ENCODE results near the gene EML6.

The EML6 gene

GRCh38 chr2:54880428-54880827 lies 157.0 kb downstream of the EML6 start:
- no peak for DNase-seq (ENCODE audit: low read depth)

GRCh38 chr2:54881759-54882158 lies 158.3 kb downstream of the EML6 start:
- DNase-seq (ENCODE audit: low read depth) = no peak

GRCh38 chr2:54885891-54886290 lies 162.4 kb downstream of the EML6 start:
- no peak for DNase-seq (ENCODE audit: low read depth)

DNA sequence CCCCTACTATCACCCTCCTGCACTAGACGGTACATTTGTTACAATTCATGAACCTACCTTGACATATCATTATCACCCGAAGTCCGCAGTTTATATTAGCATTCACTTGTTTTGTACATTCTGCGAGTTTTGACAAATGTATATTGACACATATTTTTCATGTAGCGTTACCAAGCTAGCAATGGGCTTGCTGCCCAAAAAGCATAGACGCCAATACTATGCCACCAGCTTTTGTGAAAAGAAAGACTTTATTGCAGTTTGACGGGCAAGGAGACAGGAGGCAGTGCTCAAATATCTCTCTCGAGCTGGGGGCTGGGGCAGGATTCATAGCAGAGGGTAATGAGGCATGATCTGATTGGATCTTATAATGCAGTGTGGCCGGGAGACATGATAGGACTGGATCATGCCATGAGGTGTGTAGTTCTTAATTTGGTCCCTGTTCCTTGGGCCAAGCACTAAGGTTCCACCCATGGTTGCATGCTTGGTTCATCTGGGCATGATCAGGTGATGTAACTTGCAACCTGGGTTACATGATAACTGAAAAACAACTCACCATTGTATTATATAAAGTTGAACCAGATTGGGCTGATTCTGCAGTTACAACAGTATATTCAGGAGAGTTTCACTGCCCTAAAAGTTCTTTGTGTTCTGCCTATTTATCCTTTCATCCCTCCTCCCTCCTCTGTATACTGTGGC lies 164.5 kb downstream of the EML6 start:
- no peak for DNase-seq (ENCODE audit: low read depth)

DNA sequence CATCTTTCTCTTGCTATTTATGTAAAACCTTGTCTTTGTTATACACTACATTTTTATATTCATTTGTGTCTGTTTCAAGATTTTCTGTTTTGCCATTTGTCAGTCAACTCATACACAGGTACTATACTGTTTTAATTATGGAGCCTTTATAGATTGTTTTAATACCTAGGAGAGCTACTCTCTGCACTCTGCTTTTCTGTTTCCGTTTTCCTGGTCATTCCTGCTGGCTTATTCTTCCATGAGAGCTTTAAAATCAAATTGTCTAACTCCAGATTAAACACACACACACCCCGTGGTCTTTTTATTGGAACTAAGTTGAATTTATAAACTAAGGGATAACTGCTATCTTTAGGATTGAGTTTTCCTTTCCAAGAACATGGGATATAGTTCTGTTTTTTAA lies 165.6 kb downstream of the EML6 start:
- no peak for DNase-seq (ENCODE audit: low read depth)

DNA sequence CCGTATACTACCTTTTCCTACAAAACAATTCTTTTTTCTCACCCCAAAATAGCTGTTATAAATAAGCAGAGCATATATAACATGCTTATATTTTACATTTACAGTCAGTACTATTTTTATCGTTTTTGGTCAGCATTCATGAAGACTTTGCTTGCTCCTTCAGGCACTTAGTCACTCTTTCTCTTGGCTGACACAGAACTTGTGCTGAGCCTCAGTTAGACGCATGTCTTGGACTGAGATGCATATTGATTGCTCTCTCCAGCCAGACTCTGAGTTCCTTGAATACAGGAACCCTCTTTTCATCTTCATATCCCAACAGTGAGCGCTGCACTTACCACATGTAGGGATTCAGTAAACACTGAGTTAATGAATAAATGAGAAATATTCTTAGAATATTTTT lies 168.4 kb downstream of the EML6 start:
- no peak for DNase-seq (ENCODE audit: low read depth)

DNA sequence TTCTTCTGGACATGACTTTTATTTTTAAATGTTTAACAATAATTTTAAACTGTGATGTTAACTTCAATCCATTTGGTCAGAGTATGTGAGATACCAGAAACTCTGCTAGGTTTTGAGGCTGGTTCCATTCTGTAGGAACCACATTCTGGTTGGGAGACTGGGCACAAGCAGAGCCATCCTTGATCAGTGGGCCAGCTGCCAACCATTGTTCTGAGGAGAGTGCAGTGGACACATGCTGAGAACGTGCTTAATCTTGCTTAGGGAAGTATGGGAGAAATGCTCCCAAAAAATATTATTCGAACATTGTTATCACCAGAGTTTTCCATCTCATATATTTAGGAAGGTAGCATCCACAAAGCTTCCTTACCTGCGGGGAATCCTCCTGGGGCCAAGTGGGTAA lies 171.0 kb downstream of the EML6 start:
- DNase-seq (ENCODE audit: low read depth) = no peak

DNA sequence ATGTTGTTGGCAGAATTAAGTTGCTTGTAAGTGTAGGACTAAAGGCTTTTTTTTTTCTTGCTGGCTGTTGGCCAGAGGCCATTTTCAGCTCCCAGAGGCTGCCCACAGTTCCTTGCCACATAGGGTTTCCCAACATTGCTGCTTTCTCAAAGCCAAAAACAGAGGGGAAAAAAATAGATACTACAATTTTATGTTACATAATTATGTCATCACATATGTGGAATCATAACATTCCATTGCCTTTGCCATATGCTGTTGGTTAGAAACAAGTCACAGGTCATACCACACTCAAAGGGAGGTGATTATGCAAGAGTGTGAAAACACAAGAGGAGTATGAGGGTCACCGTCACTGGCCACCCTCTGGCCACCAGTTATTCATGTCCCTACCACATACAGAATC lies 172.3 kb downstream of the EML6 start:
- DNase-seq (ENCODE audit: low read depth) = no peak

GRCh38 chr2:54897420-54898310 lies 174.2 kb downstream of the EML6 start:
- DNase-seq (ENCODE audit: low read depth) = no peak

- no peak for DNase-seq (ENCODE audit: low read depth)
Measured at GRCh38 chr2:54898456-54899226, 175.2 kb downstream of the EML6 start.

DNA sequence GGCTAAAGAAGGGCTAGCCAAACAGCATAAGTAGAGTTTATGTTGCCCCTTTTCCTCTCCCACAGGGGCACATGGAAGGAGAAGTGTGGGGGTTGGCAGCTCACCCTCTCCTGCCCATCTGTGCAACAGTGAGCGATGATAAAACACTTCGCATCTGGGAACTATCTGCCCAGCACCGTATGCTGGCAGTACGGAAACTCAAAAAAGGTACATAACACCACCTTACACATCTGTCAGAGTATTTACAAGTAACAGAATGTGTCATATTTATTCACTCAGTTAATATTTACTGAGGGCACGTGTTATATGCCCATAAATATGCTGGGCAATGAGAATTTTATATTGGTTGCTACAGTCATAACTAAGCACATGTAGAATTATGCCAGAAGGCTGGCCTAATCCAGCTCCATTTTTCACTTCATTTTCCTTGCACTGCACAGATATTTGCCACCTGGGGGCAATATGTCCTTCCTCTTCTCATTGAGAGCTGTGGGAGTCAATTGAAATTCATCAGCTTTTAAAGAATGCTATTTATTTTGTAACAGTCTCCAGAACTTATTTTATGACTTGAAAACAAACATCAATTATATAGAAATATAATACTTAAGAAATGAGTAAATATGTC lies 176.2 kb downstream of the EML6 start:
- no peak for DNase-seq (ENCODE audit: low read depth)

DNA sequence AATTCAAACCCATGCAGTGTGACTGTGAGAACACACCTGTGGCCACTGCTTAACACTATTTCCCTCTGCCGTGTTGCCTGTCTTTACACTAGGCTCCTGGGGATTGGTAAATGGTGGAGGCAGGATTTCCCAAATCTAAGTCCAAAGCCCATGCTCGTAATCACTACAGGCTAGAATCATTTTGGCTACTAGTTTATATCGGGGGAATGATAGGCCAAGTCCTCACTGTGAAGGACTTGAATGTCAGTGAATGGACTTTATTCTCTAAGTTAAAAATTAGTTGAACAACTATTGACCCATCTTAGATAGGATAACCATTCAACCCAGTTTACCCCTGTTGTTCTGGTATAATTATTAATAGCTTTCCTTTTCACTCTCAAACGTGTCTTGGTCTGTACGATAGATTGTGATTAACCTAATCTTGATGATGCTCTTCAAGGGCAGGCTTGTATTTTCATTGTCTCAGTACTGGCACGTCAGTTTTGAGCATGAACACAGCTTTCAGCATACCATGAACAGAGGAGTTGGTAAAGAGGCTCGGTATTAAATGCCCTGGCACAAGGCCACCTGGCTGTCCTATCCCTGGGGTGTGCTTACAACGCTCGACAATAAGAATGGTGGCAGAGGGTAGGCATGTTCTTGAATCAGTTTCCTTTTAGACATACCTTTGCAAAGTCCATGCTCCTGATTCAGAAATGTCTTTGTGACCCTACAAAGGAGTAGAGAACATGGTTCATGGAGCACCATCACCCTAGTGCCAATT lies 177.9 kb downstream of the EML6 start:
- no peak for DNase-seq (ENCODE audit: low read depth)

- DNase-seq (ENCODE audit: low read depth) = no peak
Measured at GRCh38 chr2:54902763-54903162, 179.3 kb downstream of the EML6 start.

DNA sequence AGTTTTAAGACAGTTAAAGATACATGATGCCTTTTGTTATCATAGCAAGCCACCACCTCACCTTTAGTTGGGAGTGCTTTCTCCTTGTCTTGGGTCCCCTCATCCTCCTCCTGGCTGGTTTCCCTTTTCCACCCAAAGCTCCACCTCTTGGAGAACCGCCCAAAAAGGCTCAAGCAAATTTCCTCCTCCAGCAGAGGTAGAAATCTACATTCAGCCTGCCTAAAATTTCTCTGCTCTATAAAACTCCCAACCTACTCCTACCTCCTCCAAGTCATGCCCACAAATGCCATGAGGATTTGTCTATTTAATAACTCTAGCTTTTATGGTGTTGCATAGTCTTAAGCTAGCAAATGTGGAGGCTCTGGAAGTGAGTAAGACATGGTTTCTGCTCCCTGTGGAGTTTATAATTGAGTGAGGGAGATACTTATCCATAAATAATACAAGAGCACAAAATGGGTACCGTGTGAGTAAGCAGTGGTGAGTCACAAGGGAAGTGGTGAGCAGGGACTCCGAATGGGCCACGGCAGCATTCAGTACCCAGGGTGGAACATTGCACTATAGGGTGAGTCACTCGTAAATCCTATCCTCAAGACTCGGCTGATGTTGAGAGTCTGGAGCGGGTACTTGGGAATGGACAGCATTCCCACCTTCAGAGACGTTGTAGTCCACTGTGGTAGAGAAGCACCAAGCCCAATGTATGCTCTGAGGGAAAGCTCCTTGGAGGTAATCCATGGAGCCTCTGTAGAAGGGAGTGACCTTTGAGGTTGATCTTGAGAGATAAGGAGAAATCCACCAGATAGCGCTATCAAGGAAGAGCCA lies 180.5 kb downstream of the EML6 start:
- peak; percentile 30 for DNase-seq (ENCODE audit: low read depth)

GRCh38 chr2:54904836-54905235 lies 181.4 kb downstream of the EML6 start:
- no peak for DNase-seq (ENCODE audit: low read depth)

GRCh38 chr2:54906716-54907115 lies 183.3 kb downstream of the EML6 start:
- no peak for DNase-seq (ENCODE audit: low read depth)

DNA sequence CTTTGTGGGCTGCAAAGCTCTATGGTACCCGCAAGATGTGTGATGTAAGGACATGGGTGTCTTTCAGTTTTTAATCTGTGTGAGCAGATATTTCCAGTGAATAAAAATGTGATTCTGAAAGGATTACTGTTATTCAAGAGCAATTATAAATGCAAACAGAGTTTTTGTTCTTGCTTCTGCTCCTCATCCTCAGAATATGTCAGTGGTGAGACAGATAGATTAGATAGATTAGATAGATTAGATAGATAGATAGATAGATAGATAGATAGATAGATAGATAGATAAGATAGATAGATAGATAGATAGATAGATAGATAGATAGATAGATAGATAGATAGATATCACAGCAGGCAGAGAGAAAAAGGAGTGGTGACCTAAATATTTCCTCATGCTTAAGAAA lies 184.2 kb downstream of the EML6 start:
- no peak for DNase-seq (ENCODE audit: low read depth)

DNA sequence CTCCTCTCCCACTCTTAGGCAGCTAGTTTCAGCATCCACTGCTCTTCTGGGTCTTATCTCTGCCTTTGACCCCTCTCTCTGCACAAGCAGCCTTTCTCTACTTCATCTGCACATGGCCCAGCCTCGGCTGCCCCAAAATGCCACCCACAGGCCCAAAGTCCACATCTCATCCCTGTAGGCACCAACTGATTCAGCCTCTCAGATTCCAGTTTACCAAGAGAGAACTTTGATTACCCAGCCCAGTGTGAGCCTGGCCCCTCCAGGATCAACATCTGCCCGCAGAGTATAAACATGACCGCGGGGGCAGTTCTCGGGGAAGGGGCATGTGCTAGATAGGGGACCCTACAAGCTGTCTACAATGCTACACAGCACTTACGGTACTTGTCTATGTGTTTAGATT lies 185.1 kb downstream of the EML6 start:
- DNase-seq (ENCODE audit: low read depth) = no peak

GRCh38 chr2:54909001-54909400 lies 185.5 kb downstream of the EML6 start:
- no peak for DNase-seq (ENCODE audit: low read depth)

DNA sequence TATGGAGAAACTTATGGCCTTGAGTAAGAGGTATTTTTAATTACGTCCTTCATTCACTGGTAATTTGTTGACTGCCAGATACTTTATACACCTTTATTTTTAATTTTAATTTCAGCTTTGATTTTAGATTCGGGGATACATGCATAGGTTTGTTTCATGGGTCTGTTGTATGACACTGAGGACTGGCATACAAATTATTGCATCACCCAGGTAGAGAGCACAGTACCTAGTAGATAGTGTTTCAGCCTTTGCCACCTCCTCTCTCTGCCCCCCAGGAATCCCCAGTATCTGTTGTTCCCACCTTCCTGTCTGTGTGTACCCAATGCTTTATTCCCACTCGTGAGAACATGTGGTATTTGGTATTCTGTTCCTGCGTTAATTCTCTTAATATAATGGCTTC lies 188.8 kb downstream of the EML6 start:
- no peak for DNase-seq (ENCODE audit: low read depth)

- no peak for DNase-seq (ENCODE audit: low read depth)
Measured at GRCh38 chr2:54912893-54913292, 189.4 kb downstream of the EML6 start.

All from activated T-cell treated with anti-CD3 and anti-CD28 coated beads for 1 hour (primary cell).